ENCODE measurements around the gene FBN1.

DNA sequence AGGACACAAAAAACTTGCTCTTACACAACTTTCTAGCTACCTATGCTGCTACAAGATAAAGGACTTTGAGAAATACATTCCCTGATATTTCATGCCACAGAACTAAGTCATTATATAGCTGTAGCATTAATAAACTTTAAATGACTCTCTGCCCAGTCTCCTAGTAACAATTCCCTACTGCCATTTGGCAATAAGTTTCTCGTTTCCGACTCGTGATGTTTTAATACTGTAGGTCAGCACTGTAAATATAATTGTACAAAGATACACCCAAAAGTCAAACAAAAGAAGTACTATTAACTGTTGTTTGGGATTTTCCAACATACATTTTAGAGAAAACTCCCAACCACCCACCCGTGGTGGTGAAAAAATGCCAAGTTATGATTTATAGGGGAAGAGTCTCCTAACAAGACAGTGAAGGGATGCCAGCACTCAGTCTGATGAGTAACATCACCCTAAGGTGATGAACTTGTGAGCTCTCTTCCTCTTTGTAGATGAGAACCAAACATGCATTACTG, 182.1 kb downstream of the FBN1 start:
- TF ChIP-seq, protein P1, sequence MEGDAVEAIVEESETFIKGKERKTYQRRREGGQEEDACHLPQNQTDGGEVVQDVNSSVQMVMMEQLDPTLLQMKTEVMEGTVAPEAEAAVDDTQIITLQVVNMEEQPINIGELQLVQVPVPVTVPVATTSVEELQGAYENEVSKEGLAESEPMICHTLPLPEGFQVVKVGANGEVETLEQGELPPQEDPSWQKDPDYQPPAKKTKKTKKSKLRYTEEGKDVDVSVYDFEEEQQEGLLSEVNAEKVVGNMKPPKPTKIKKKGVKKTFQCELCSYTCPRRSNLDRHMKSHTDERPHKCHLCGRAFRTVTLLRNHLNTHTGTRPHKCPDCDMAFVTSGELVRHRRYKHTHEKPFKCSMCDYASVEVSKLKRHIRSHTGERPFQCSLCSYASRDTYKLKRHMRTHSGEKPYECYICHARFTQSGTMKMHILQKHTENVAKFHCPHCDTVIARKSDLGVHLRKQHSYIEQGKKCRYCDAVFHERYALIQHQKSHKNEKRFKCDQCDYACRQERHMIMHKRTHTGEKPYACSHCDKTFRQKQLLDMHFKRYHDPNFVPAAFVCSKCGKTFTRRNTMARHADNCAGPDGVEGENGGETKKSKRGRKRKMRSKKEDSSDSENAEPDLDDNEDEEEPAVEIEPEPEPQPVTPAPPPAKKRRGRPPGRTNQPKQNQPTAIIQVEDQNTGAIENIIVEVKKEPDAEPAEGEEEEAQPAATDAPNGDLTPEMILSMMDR (IDR thresholded peaks at IDR 0.05) = no peak
- TF ChIP-seq POLR2A (IDR thresholded peaks at IDR 0.05) = no peak

All from esophagus squamous epithelium (tissue), 4 donors.